ENCODE data around the gene GPBP1L1.

Gene GPBP1L1

GRCh38 chr1:45643321-45643720 lies 43.0 kb downstream of the GPBP1L1 start:
- ChIA-PET CTCF (interaction anchor here (0.6 to 1.5 kb wide), 3 partner anchors 10 to 211 kb away, joined by 3 read pairs; no protein-coding TSS in a partner anchor), POLR2A (no interaction called here)
- Histone ChIP-seq H3K4me1 (ENCODE audit: control insufficient read depth, insufficient read depth, low read length) (no peaks in the 10 kb centered on the region), H3K36me3 (ENCODE audit: control insufficient read depth in 2 of 2, insufficient read depth in 1 of 2, low read length in 2 of 2) (peaks cover 24 to 72% of the 10 kb centered on the region in 2 experiments), H3K4me3 (ENCODE audit: low read depth, low read length) (no peak overlapping the region), H3K27ac (ENCODE audit: extremely low read depth, low read depth, low read length) (no peak overlapping the region), H3K9me3 (ENCODE audit: control insufficient read depth, insufficient read depth, low read depth, low read length) (no peaks in the 10 kb centered on the region)
- TF ChIP-seq ZNF362 (tag by site-specific recombination; IDR thresholded peaks at IDR 0.05) (0 out of 2 replicates have a peak, but pooled peaks have one; percentile 31), ZNF211 (tag by site-specific recombination; IDR thresholded peaks at IDR 0.05; ENCODE audit: low read depth) (no peak)

- Histone ChIP-seq H3K4me1 (ENCODE audit: control insufficient read depth, insufficient read depth, low read length) (no peaks in the 10 kb centered on the region), H3K4me3 (ENCODE audit: low read depth, low read length) (no peak overlapping the region), H3K9me3 (ENCODE audit: control insufficient read depth, insufficient read depth, low read depth, low read length) (no peaks in the 10 kb centered on the region), H3K36me3 (ENCODE audit: control insufficient read depth in 2 of 2, insufficient read depth in 1 of 2, low read length in 2 of 2) (peaks cover 34 to 81% of the 10 kb centered on the region in 2 experiments), H3K27ac (ENCODE audit: extremely low read depth, low read depth, low read length) (no peak overlapping the region)
- POLR2A ChIA-PET: no interaction called here
- CTCF ChIA-PET: no interaction called here
- no peak for TF ChIP-seq ZNF830 (tag by site-specific recombination; IDR thresholded peaks at IDR 0.05; ENCODE audit: low read depth)
- no peak for TF ChIP-seq ZNF266 (tag by site-specific recombination; IDR thresholded peaks at IDR 0.05; ENCODE audit: low read depth)
These were observed 46.0 kb downstream of the GPBP1L1 start for GRCh38 chr1:45640293-45640692.

GRCh38 chr1:45635211-45635610 lies 51.1 kb downstream of the GPBP1L1 start:
- ChIA-PET CTCF (interaction anchor here (0.9 kb wide), 1 partner anchor 9 kb away, joined by 5 read pairs; no protein-coding TSS in a partner anchor), POLR2A (no interaction called here)
- H3K9me3 ChIP-seq (ENCODE audit: control insufficient read depth, insufficient read depth, low read depth, low read length): no peaks in the 10 kb centered on the region
- H3K4me3 ChIP-seq (ENCODE audit: low read depth, low read length): no peak overlapping the region
- TF ChIP-seq ZNF776 (tag by site-specific recombination; IDR thresholded peaks at IDR 0.05; ENCODE audit: borderline replicate concordance) (no peak), ZNF175 (tag by site-specific recombination; IDR thresholded peaks at IDR 0.05) (no peak), ZBTB17 (tag by site-specific recombination; IDR thresholded peaks at IDR 0.05) (no peak), ZNF560 (tag by site-specific recombination; IDR thresholded peaks at IDR 0.05; ENCODE audit: borderline replicate concordance) (no peak), KLF1 (tag by site-specific recombination; IDR thresholded peaks at IDR 0.05) (no peak), PRDM10 (tag by site-specific recombination; IDR thresholded peaks at IDR 0.05) (no peak), ZBTB48 (tag by site-specific recombination; IDR thresholded peaks at IDR 0.05) (no peak), ZNF394 (tag by site-specific recombination; IDR thresholded peaks at IDR 0.05; ENCODE audit: borderline replicate concordance) (no peak), ZNF404 (tag by site-specific recombination; IDR thresholded peaks at IDR 0.05) (no peak), ZNF2 (tag by site-specific recombination; IDR thresholded peaks at IDR 0.05) (no peak), ZNF114 (tag by site-specific recombination; IDR thresholded peaks at IDR 0.05) (no peak), ZBTB6 (tag by site-specific recombination; IDR thresholded peaks at IDR 0.05) (no peak), ZNF266 (tag by site-specific recombination; IDR thresholded peaks at IDR 0.05; ENCODE audit: low read depth) (no peak), ZNF292 (tag by site-specific recombination; IDR thresholded peaks at IDR 0.05; ENCODE audit: borderline replicate concordance, low read depth) (no peak), ZNF48 (tag by site-specific recombination; IDR thresholded peaks at IDR 0.05) (no peak), ZNF19 (tag by site-specific recombination; IDR thresholded peaks at IDR 0.05; ENCODE audit: low read depth) (no peak)
- H3K27ac ChIP-seq (ENCODE audit: extremely low read depth, low read depth, low read length): no peak overlapping the region
- H3K36me3 ChIP-seq (ENCODE audit: control insufficient read depth in 2 of 2, insufficient read depth in 1 of 2, low read length in 2 of 2): peaks cover 54 to 96% of the 10 kb centered on the region in 2 experiments
- H3K4me1 ChIP-seq (ENCODE audit: control insufficient read depth, insufficient read depth, low read length): no peaks in the 10 kb centered on the region

Data from HEK293 (cell line).